Right renal cortex interstitium (tissue), 3 donors: ENCODE data around the gene NOL4L. TPM values are rescaled to one million over a fixed set of nuclear protein-coding genes. Genes with fewer than 3 reads are reported as not detected.
"Not testable (repeated sequence)": the region's sequence is repeated elsewhere in the genome, so short reads cannot be mapped to it uniquely, and the experiment has no call there.

Experiments used
- DNase-seq, 3 donors: peaks; one replicate each; pipeline ENCODE4 v3.0.0-alpha.2; 2013; ENCODE audit warnings: low read depth in 3 of 3, low spot score in 2 of 3
- polyA plus RNA-seq, 3 donors: library from polyadenylated mRNA; unstranded; fragments of 120-200 nt; gene quantifications; one replicate each; pipeline ENCODE4 v1.2.1, GENCODE V29; 2013; ENCODE audit not compliant: insufficient read length in 3 of 3

Gene NOL4L
- polyA plus RNA-seq, 3 donors: 42.5 to 47.7 (median 43.3) TPM

GRCh38 chr20:32512047-32512385 lies 73.1 kb downstream of the NOL4L start:
- no peak for DNase-seq

- no peak for DNase-seq
Measured at GRCh38 chr20:32511358-32512046, 73.6 kb downstream of the NOL4L start.

GRCh38 chr20:32510601-32511357 lies 74.4 kb downstream of the NOL4L start:
- no peak for DNase-seq

GRCh38 chr20:32510120-32510600 lies 75.0 kb downstream of the NOL4L start:
- no peak for DNase-seq

- DNase-seq: no peak
Measured at GRCh38 chr20:32509639-32510066, 75.5 kb downstream of the NOL4L start.

- no peak for DNase-seq
Measured at GRCh38 chr20:32508775-32509119, 76.4 kb downstream of the NOL4L start.

- no peak for DNase-seq
Measured at GRCh38 chr20:32507998-32508774, 76.9 kb downstream of the NOL4L start.

GRCh38 chr20:32506721-32507120 lies 78.4 kb downstream of the NOL4L start:
- DNase-seq: no peak

- no peak for DNase-seq
Measured at GRCh38 chr20:32505723-32506473, 79.2 kb downstream of the NOL4L start.

GRCh38 chr20:32501709-32502108 lies 83.4 kb downstream of the NOL4L start:
- no peak for DNase-seq

GRCh38 chr20:32497589-32498224 lies 87.4 kb downstream of the NOL4L start:
- no peak for DNase-seq

GRCh38 chr20:32496811-32497533 lies 88.2 kb downstream of the NOL4L start:
- DNase-seq: no peak

GRCh38 chr20:32495949-32496348 lies 89.2 kb downstream of the NOL4L start:
- no peak for DNase-seq

- DNase-seq: no peak
Measured at GRCh38 chr20:32495217-32495565, 89.9 kb downstream of the NOL4L start.

GRCh38 chr20:32494483-32495216 lies 90.5 kb downstream of the NOL4L start:
- no peak for DNase-seq

GRCh38 chr20:32493356-32493755 lies 91.8 kb downstream of the NOL4L start:
- no peak for DNase-seq

GRCh38 chr20:32491764-32492151 lies 93.4 kb downstream of the NOL4L start:
- DNase-seq: not testable (repeated sequence)

- no peak for DNase-seq
Measured at GRCh38 chr20:32490942-32491763, 94.0 kb downstream of the NOL4L start.
